HUES48 (cell line): Measurements from ENCODE around the gene PRKCA.

Source experiments
- H3K27ac ChIP-seq: one replicate; pipeline ENCODE4 v1.7.0; 2013; ENCODE audit warnings: low read depth, low read length, inconsistent platforms
- H3K27me3 ChIP-seq: 2 replicates; pipeline ENCODE4 v1.6.1; 2013; ENCODE audit warnings: mild to moderate bottlenecking, low read length; ENCODE audit not compliant: control insufficient read depth, insufficient read depth
- H3K36me3 ChIP-seq: 2 replicates; pipeline ENCODE4 v1.6.1; 2013; ENCODE audit warnings: low read length; ENCODE audit not compliant: control insufficient read depth, insufficient read depth
- H3K4me1 ChIP-seq: 2 replicates; pipeline ENCODE4 v1.6.1; 2013; ENCODE audit warnings: mild to moderate bottlenecking, low read length; ENCODE audit not compliant: control insufficient read depth, insufficient read depth
- H3K4me3 ChIP-seq: 2 replicates; pipeline ENCODE4 v1.5.1; 2013; ENCODE audit warnings: mild to moderate bottlenecking, low read depth, low read length
- H3K9ac ChIP-seq: 2 replicates; pipeline ENCODE4 v1.6.1; 2013; ENCODE audit warnings: mild to moderate bottlenecking, low read depth, low read length, moderate library complexity
- H3K9me3 ChIP-seq: 2 replicates; pipeline ENCODE4 v1.6.1; 2013; ENCODE audit warnings: low read length; ENCODE audit not compliant: control insufficient read depth, insufficient read depth

PRKCA gene

GRCh38 chr17:66859353-66859752 lies 556.9 kb downstream of the PRKCA start:
- Histone ChIP-seq H3K27ac (no peak overlapping the region), H3K4me1 (no peaks in the 10 kb centered on the region), H3K36me3 (no peaks in the 10 kb centered on the region), H3K9ac (no peak overlapping the region), H3K4me3 (no peak overlapping the region), H3K27me3 (no peaks in the 10 kb centered on the region), H3K9me3 (peaks cover 4% of the 10 kb centered on the region; the same call in 1 of the 2 replicates)

DNA sequence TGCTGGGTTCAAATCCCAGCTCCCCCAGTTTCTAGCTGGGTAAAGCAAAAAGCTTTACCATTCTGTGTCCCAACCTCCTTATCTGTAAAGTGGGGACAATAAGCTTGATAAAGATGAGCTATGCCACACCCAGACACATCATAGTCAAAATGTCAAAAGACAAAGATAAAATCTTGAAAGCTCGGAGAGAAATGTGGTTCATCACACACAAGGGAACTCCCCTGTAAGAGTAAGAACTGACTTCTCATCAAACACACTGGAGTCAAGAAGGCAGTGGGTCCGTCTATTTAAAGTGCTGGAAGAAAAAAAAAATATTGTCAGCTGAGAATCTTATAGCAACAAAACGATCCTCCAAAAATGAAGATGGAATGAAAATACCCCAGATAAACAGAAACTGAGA lies 557.8 kb downstream of the PRKCA start:
- no peak overlapping the region for H3K9ac ChIP-seq
- no peak overlapping the region for H3K27ac ChIP-seq
- H3K9me3 ChIP-seq = no peaks in the 10 kb centered on the region
- no peak overlapping the region for H3K4me3 ChIP-seq
- no peaks in the 10 kb centered on the region for H3K36me3 ChIP-seq
- no peaks in the 10 kb centered on the region for H3K4me1 ChIP-seq
- no peaks in the 10 kb centered on the region for H3K27me3 ChIP-seq
